IMR-90 (cell line): ENCODE results near the gene CDKL4. TPM values are rescaled to one million over a fixed set of nuclear protein-coding genes. Genes with fewer than 3 reads are reported as not detected.
A peak's percentile ranks its signal among the peaks of the same experiment; 100 is the strongest.

Experiments
- ATAC-seq: fragments of 200-7000 bp; cut with Tn5 transposase; 2 replicates; pipeline ENCODE4 v1.9.1; 2020; ENCODE audit warnings: low read depth, mild to moderate bottlenecking, moderate library complexity
- Bru-seq: library from RNA; stranded (reverse); fragments of 400-500 nt; gene quantifications from one replicate; lab custom pipeline; 2021; lab: Mats Ljungman, UMichigan
- BruChase-seq, 2 experiments: library from RNA; stranded (reverse); fragments of 400-500 nt; gene quantifications; one replicate each; lab custom pipeline; 2021; lab: Mats Ljungman, UMichigan
- BruUV-seq: library from RNA; stranded (reverse); fragments of 400-500 nt; replicated peaks from 2 replicates; lab custom pipeline; 2021; lab: Mats Ljungman, UMichigan
- CTCF ChIA-PET: fragments of 300-600 bp; formaldehyde crosslinking; extraction: SDS; loops from one replicate; lab custom pipeline; 2021; ENCODE audit warnings: antibody characterized with exemption; lab: Yijun Ruan, JAX
- POLR2A ChIA-PET: fragments of 300-600 bp; sonication (Branson Sonifier 250); formaldehyde crosslinking; loops from one replicate; lab custom pipeline; 2022; ENCODE audit warnings: antibody characterized with exemption; ENCODE audit not compliant: unreplicated experiment; lab: Charles Lee
- DNase-seq: peaks from one replicate; pipeline ENCODE4 v3.0.0; 2013
- H2AFZ ChIP-seq: replicated peaks from 2 replicates; pipeline ENCODE3; 2013; ENCODE audit warnings: low read length, mild to moderate bottlenecking; ENCODE audit not compliant: poor library complexity
- H2AK5ac ChIP-seq: 2 replicates; pipeline ENCODE4 v1.6.1; 2013; ENCODE audit warnings: low read depth, low read length, inconsistent platforms
- H2AK9ac ChIP-seq: replicated peaks from 2 replicates; pipeline ENCODE3; 2013; ENCODE audit warnings: mild to moderate bottlenecking, low read depth, low read length, moderate library complexity; ENCODE audit not compliant: poor library complexity
- H2BK120ac ChIP-seq: 2 replicates; pipeline ENCODE4 v1.6.1; 2013; ENCODE audit warnings: low read depth, low read length, inconsistent platforms
- H2BK15ac ChIP-seq: 3 replicates; pipeline ENCODE4 v1.6.1; 2013; ENCODE audit warnings: low read depth, low read length, inconsistent platforms
- H2BK20ac ChIP-seq: 2 replicates; pipeline ENCODE4 v1.6.1; 2013; ENCODE audit warnings: low read depth, mild to moderate bottlenecking, inconsistent platforms, low read length, moderate library complexity
- H2BK5ac ChIP-seq: 2 replicates; pipeline ENCODE4 v1.6.1; 2013; ENCODE audit warnings: mild to moderate bottlenecking, low read depth, low read length, inconsistent platforms; ENCODE audit not compliant: poor library complexity, severe bottlenecking
- H3K14ac ChIP-seq: replicated peaks from 2 replicates; pipeline ENCODE4 v1.6.1; 2013; ENCODE audit warnings: low read depth, low read length, inconsistent platforms
- H3K18ac ChIP-seq: 2 replicates; pipeline ENCODE4 v1.6.1; 2013; ENCODE audit warnings: low read depth, low read length, control low read depth
- H3K23ac ChIP-seq: 2 replicates; pipeline ENCODE4 v1.6.1; 2013; ENCODE audit warnings: low read depth, low read length, inconsistent platforms
- H3K27ac ChIP-seq: 2 replicates; pipeline ENCODE4 v1.5.1; 2013; ENCODE audit warnings: mild to moderate bottlenecking, control low read depth, low read length; ENCODE audit not compliant: insufficient read depth
- H3K27me3 ChIP-seq: 2 replicates; pipeline ENCODE4 v1.6.1; 2013; ENCODE audit warnings: low read length; ENCODE audit not compliant: control insufficient read depth, insufficient read depth
- H3K36me3 ChIP-seq: 2 replicates; pipeline ENCODE4 v1.6.1; 2013; ENCODE audit warnings: low read length, mixed read lengths; ENCODE audit not compliant: control insufficient read depth, insufficient read depth
- H3K4ac ChIP-seq: 2 replicates; pipeline ENCODE4 v1.6.1; 2013; ENCODE audit warnings: low read depth, low read length, inconsistent platforms
- H3K4me1 ChIP-seq: 2 replicates; pipeline ENCODE4 v1.6.1; 2013; ENCODE audit warnings: low read length, mixed read lengths; ENCODE audit not compliant: control insufficient read depth, insufficient read depth
- H3K4me2 ChIP-seq: 2 replicates; pipeline ENCODE4 v1.6.1; 2013; ENCODE audit warnings: low read depth, mild to moderate bottlenecking, control low read depth, low read length, moderate library complexity
- H3K4me3 ChIP-seq: 2 replicates; pipeline ENCODE4 v1.5.1; 2013; ENCODE audit warnings: low read depth, mild to moderate bottlenecking, control low read depth, low read length, moderate library complexity; ENCODE audit not compliant: insufficient read depth
- H3K56ac ChIP-seq: 2 replicates; pipeline ENCODE4 v1.6.1; 2013; ENCODE audit warnings: low read length, inconsistent platforms; ENCODE audit not compliant: insufficient read depth; ENCODE audit errors: extremely low read depth
- H3K79me1 ChIP-seq, 2 experiments: 2 replicates each; pipeline ENCODE4 v1.6.1; 2013; ENCODE audit warnings: low read length in 2 of 2, inconsistent platforms in 1 of 2, low read depth in 1 of 2
- H3K9ac ChIP-seq: 2 replicates; pipeline ENCODE4 v1.6.1; 2013; ENCODE audit warnings: low read depth, low read length, control low read depth
- H3K9me1 ChIP-seq: 2 replicates; pipeline ENCODE4 v1.6.1; 2013; ENCODE audit warnings: low read length, inconsistent platforms; ENCODE audit not compliant: insufficient read depth
- H3K9me3 ChIP-seq: 2 replicates; pipeline ENCODE4 v1.6.1; 2013; ENCODE audit warnings: low read length; ENCODE audit not compliant: control insufficient read depth, insufficient read depth
- H4K20me1 ChIP-seq: 2 replicates; pipeline ENCODE4 v1.6.1; 2013; ENCODE audit warnings: low read length, inconsistent platforms; ENCODE audit not compliant: insufficient read depth
- H4K5ac ChIP-seq: 2 replicates; pipeline ENCODE4 v1.6.1; 2013; ENCODE audit warnings: mild to moderate bottlenecking, low read depth, low read length, control low read depth
- H4K8ac ChIP-seq, 2 experiments: 2 replicates each; pipeline ENCODE4 v1.6.1; 2013; ENCODE audit warnings: low read depth in 2 of 2, low read length in 2 of 2, control low read depth in 1 of 2, inconsistent platforms in 1 of 2
- H4K91ac ChIP-seq: 2 replicates; pipeline ENCODE4 v1.6.1; 2013; ENCODE audit warnings: low read depth, low read length, inconsistent platforms; ENCODE audit not compliant: insufficient read depth
- CEBPB ChIP-seq: IDR thresholded peaks from 2 replicates; pipeline ENCODE4 v1.6.1; 2012; ENCODE audit warnings: low read depth, low read length, improper control_type of control experiment
- FOS ChIP-seq: fragments of 150-350 bp; IDR thresholded peaks from 2 replicates; pipeline ENCODE4 v1.6.1; 2016; ENCODE audit warnings: low read depth, low read length
- MAZ ChIP-seq: IDR thresholded peaks from 2 replicates; pipeline ENCODE4 v1.6.1; 2012; ENCODE audit warnings: low read depth, mild to moderate bottlenecking, low read length, improper control_type of control experiment, moderate library complexity, borderline replicate concordance
- NFE2L2 ChIP-seq: fragments of 150-350 bp; IDR thresholded peaks from 2 replicates; pipeline ENCODE4 v1.6.1; 2016; ENCODE audit warnings: low read depth, mild to moderate bottlenecking, low read length
- RAD21 ChIP-seq: IDR thresholded peaks from 2 replicates; pipeline ENCODE4 v1.6.1; 2012; ENCODE audit warnings: low read length, improper control_type of control experiment
- WGBS, 2 experiments: methylation state at CpG; one replicate each; pipeline versions ENCODE4 v1.1.5 to v1.1.7; 2013; ENCODE audit warnings: missing lambda C conversion rate in 2 of 2; ENCODE audit not compliant: insufficient read length in 1 of 2; ENCODE audit errors: extremely low coverage in 2 of 2; 5-methylcytosine and 5-hydroxymethylcytosine counted together
- dilution Hi-C: fragments of 300-500 bp; cut with HindIII; formaldehyde crosslinking; loops from one replicate; pipeline ENCODE4 v1.14.3; 2018; ENCODE audit warnings: low sequenced_read_pairs; ENCODE audit not compliant: unreplicated experiment
- in situ Hi-C: fragments of 300-500 bp; cut with MboI; formaldehyde crosslinking; loops from 3 replicates; pipeline ENCODE4 v1.14.3; 2019; ENCODE audit warnings: low sequenced_read_pairs, inconsistent platforms, mixed read lengths
- intact Hi-C: fragments of 100-400 bp; cut with micrococcal nuclease; formaldehyde crosslinking; loops from 2 replicates; pipeline ENCODE4 v1.10.0; 2022
- long read RNA-seq: library from polyadenylated mRNA; unstranded; transcript quantifications from one replicate; pipeline ENCODE4 v2.0.0, GENCODE V29; 2021; ENCODE audit not compliant: unreplicated experiment
- polyA plus RNA-seq, 3 experiments: library from polyadenylated mRNA; depleted of rRNA; stranded (reverse); fragments of >200 nt; gene quantifications; 2 replicates each; pipeline ENCODE4 v1.2.3, GENCODE V29; 2012; ENCODE audit warnings: low replicate concordance in 1 of 3
- total RNA-seq: library from RNA; depleted of rRNA; stranded (reverse); fragments of >200 nt; gene quantifications from 2 replicates; pipeline ENCODE4 v1.2.3, GENCODE V29; 2012; rRNA removed
- TF ChIP-seq, protein P1 (sequence below): conservative IDR thresholded peaks from 2 replicates; pipeline ENCODE4 v1.5.1; 2012; ENCODE audit warnings: mild to moderate bottlenecking, low read depth, low read length, improper control_type of control experiment
- TF ChIP-seq, protein P2 (sequence below): fragments of 150-350 bp; IDR thresholded peaks from 2 replicates; pipeline ENCODE4 v1.6.1; 2017; ENCODE audit warnings: mild to moderate bottlenecking, antibody characterized with exemption, low read length, low read depth
- TF ChIP-seq, protein P3 (sequence below): fragments of 150-350 bp; IDR thresholded peaks from 2 replicates; pipeline ENCODE4 v1.6.1; 2016; ENCODE audit warnings: low read depth, mild to moderate bottlenecking, low read length, moderate library complexity, borderline replicate concordance

Gene CDKL4
- total RNA-seq, result 0.28 TPM in 1 of 2 replicates, not detected in the other
- polyA plus RNA-seq (2012; rRNA removed), result not detected in 2 replicates
- polyA plus RNA-seq (2012; cell fraction: cytosol; rRNA removed), result not detected in 2 replicates
- polyA plus RNA-seq (2012; cell fraction: nucleus; rRNA removed; ENCODE audit: low replicate concordance), result 0.26 TPM in 1 of 2 replicates, not detected in the other
- Bru-seq, nascent RNA, result percentile 72 among the genes with signal in this experiment
- percentile 74 among the genes with signal in this experiment for BruChase-seq, experiment 1, labeled RNA remaining after a 6-hour chase
- percentile 51 among the genes with signal in this experiment for BruChase-seq, experiment 2, labeled RNA remaining after a 2-hour chase
- long read RNA-seq, result 0 reads

DNA sequence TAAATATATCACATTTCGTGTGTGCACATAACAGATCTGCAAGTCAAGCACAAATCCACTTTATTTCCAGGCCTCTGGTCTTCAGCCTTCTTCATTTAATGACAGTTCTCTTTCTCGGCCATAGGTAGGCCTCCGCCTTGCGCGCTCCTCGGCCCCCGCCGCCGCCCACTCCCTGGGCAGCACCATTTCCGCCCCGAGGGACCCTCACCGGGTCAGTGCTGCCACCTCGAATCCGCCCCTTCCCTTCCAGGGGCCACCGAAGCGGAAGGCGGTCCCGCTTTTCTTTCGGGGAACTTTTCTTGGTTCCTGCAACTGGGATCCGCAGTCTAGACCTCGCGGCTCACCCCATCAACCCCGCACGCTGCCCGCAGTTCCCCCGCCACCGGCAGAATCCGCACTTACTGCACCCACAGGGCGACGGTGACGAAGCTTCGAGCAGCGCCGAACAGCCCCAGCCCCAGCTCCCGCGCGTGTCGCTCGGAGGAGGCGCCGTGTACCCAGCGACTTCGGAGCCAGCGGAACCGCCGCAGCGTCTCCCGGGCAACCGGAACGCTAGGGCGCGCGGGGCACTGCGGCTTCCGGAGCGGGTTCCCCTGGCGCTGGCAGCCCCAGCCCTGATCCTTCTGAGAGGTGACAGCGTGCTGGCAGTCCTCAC is at the start of gene CDKL4:
Gene CDKL4, minus strand, starts transcription at position 502 of the 655 bp plus-strand sequence.
- H3K4me1 ChIP-seq, result no peaks in the 10 kb centered on the region
- CTCF ChIA-PET, result no interaction called here
- H3K27ac ChIP-seq, result no peak within 1 kb of the TSS
- DNase-seq (no peak), ATAC-seq (peak; percentile 50)
- 76% methylated on average over 22 of the region's 58 CpGs; no CpG with 5 or more reads in 1 of the 2 experiments for WGBS, 2 experiments
- no peaks in the 10 kb centered on the region for H4K20me1 ChIP-seq
- H4K91ac ChIP-seq, result no peak within 1 kb of the TSS
- H3K4me2 ChIP-seq, result no peak within 1 kb of the TSS; the same call in 1 of the 2 replicates
- dilution Hi-C loops, result no loop called here
- no peak within 1 kb of the TSS for H2BK120ac ChIP-seq
- no peaks in the 10 kb centered on the region for H3K9me1 ChIP-seq
- no peak within 1 kb of the TSS for H2AK9ac ChIP-seq
- POLR2A ChIA-PET, result interaction anchor here (0.6 kb wide), 1 partner anchor 113 kb away, joined by 3 read pairs; no protein-coding TSS in a partner anchor
- no peak within 1 kb of the TSS for H2BK20ac ChIP-seq
- H3K4me3 ChIP-seq, result peak within 1 kb of the TSS; percentile 7; the same call in 1 of the 2 replicates
- H3K4ac ChIP-seq, result no peak within 1 kb of the TSS
- no peaks in the 10 kb centered on the region for H3K9me3 ChIP-seq
- BruUV-seq, result no TSS peak
- TF ChIP-seq, protein P1, sequence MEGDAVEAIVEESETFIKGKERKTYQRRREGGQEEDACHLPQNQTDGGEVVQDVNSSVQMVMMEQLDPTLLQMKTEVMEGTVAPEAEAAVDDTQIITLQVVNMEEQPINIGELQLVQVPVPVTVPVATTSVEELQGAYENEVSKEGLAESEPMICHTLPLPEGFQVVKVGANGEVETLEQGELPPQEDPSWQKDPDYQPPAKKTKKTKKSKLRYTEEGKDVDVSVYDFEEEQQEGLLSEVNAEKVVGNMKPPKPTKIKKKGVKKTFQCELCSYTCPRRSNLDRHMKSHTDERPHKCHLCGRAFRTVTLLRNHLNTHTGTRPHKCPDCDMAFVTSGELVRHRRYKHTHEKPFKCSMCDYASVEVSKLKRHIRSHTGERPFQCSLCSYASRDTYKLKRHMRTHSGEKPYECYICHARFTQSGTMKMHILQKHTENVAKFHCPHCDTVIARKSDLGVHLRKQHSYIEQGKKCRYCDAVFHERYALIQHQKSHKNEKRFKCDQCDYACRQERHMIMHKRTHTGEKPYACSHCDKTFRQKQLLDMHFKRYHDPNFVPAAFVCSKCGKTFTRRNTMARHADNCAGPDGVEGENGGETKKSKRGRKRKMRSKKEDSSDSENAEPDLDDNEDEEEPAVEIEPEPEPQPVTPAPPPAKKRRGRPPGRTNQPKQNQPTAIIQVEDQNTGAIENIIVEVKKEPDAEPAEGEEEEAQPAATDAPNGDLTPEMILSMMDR, result no peak
- no peak for TF ChIP-seq NFE2L2
- TF ChIP-seq FOS, result no peak
- no peak for TF ChIP-seq MAZ
- TF ChIP-seq CEBPB, result no peak
- TF ChIP-seq, protein P2, sequence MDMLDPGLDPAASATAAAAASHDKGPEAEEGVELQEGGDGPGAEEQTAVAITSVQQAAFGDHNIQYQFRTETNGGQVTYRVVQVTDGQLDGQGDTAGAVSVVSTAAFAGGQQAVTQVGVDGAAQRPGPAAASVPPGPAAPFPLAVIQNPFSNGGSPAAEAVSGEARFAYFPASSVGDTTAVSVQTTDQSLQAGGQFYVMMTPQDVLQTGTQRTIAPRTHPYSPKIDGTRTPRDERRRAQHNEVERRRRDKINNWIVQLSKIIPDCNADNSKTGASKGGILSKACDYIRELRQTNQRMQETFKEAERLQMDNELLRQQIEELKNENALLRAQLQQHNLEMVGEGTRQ, result no peak
- TF ChIP-seq, protein P3, sequence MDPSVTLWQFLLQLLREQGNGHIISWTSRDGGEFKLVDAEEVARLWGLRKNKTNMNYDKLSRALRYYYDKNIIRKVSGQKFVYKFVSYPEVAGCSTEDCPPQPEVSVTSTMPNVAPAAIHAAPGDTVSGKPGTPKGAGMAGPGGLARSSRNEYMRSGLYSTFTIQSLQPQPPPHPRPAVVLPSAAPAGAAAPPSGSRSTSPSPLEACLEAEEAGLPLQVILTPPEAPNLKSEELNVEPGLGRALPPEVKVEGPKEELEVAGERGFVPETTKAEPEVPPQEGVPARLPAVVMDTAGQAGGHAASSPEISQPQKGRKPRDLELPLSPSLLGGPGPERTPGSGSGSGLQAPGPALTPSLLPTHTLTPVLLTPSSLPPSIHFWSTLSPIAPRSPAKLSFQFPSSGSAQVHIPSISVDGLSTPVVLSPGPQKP, result no peak
- no peak for TF ChIP-seq RAD21
- H3K9ac ChIP-seq, result no peak within 1 kb of the TSS
- H2BK5ac ChIP-seq, result no peak within 1 kb of the TSS
- H3K23ac ChIP-seq, result no peak within 1 kb of the TSS
- no peaks in the 10 kb centered on the region for H3K27me3 ChIP-seq
- H4K8ac ChIP-seq, result no peak within 1 kb of the TSS
- H4K5ac ChIP-seq, result no peak within 1 kb of the TSS
- peak within 1 kb of the TSS; percentile 34 for H2AFZ ChIP-seq
- H3K14ac ChIP-seq, result no peak within 1 kb of the TSS
- in situ Hi-C loops, result no loop called here
- H3K79me1 ChIP-seq, result no peaks in the 10 kb centered on the region
- H2AK5ac ChIP-seq, result no peak within 1 kb of the TSS
- H3K36me3 ChIP-seq, result peaks cover 2% of the 10 kb centered on the region
- H3K18ac ChIP-seq, result no peak within 1 kb of the TSS
- H2BK15ac ChIP-seq, result no peak within 1 kb of the TSS
- intact Hi-C loops, result no loop called here
- H3K56ac ChIP-seq, result no peak within 1 kb of the TSS
